AG10803 (cell line): ENCODE results near the gene RSPO4.

Experiments used
- DNase-seq: peaks from one replicate; pipeline ENCODE4 v3.0.0; 2010; ENCODE audit warnings: low read depth
- H3K4me3 ChIP-seq: 2 replicates; pipeline ENCODE4 v1.5.1; 2011; ENCODE audit warnings: mild to moderate bottlenecking, low read length, control low read depth
- CTCF ChIP-seq: conservative IDR thresholded peaks from 2 replicates; pipeline ENCODE4 v1.5.1; 2011; ENCODE audit warnings: mild to moderate bottlenecking, low read length, control low read depth, inconsistent platforms

RSPO4 gene

GRCh38 chr20:917416-917815, 84.7 kb downstream of the RSPO4 start:
- no peak for TF ChIP-seq CTCF
- no peak for DNase-seq
- no peak overlapping the region for H3K4me3 ChIP-seq

GRCh38 chr20:916825-917224, 85.3 kb downstream of the RSPO4 start:
- H3K4me3 ChIP-seq: no peak overlapping the region
- DNase-seq: no peak
- no peak for TF ChIP-seq CTCF

- peak; percentile 1 for DNase-seq
- no peak within 1 kb of the TSS for H3K4me3 ChIP-seq
- no peak for TF ChIP-seq CTCF
Measured at GRCh38 chr20:916125-916799, 85.8 kb downstream of the RSPO4 start, which contains the start of gene ANGPT4. ANGPT4 (minus strand) TSS chr20:916334; CDS start chr20:916214, 120 bp downstream.

- peak; percentile 21 for DNase-seq
- H3K4me3 ChIP-seq: no peak overlapping the region
- TF ChIP-seq CTCF: no peak
Measured at GRCh38 chr20:914727-915498, 87.2 kb downstream of the RSPO4 start.

- no peak for TF ChIP-seq CTCF
- no peak for DNase-seq
- H3K4me3 ChIP-seq: no peak overlapping the region
Measured at GRCh38 chr20:913306-913849, 88.7 kb downstream of the RSPO4 start.

GRCh38 chr20:911882-912600, 90.1 kb downstream of the RSPO4 start:
- DNase-seq: no peak
- no peak overlapping the region for H3K4me3 ChIP-seq
- no peak for TF ChIP-seq CTCF
